Fibroblast of lung (primary cell): ENCODE data around the gene IL17REL.

Experiments used
- CTCF ChIP-seq, 2 donors: IDR thresholded peaks in 1 of 2; conservative IDR thresholded peaks in 1 of 2; 1 replicate in 1 of 2; 2 replicates in 1 of 2; pipeline ENCODE4 v1.5.1; 2011 to 2012; ENCODE audit warnings: low read length in 2 of 2, control low read depth in 1 of 2, inconsistent platforms in 1 of 2, low read depth in 1 of 2, mild to moderate bottlenecking in 1 of 2
- EZH2 ChIP-seq: IDR thresholded peaks from 2 replicates; pipeline ENCODE4 v1.5.1; 2012; ENCODE audit warnings: low read length, control low read depth, mild to moderate bottlenecking; ENCODE audit errors: missing control alignments

DNA sequence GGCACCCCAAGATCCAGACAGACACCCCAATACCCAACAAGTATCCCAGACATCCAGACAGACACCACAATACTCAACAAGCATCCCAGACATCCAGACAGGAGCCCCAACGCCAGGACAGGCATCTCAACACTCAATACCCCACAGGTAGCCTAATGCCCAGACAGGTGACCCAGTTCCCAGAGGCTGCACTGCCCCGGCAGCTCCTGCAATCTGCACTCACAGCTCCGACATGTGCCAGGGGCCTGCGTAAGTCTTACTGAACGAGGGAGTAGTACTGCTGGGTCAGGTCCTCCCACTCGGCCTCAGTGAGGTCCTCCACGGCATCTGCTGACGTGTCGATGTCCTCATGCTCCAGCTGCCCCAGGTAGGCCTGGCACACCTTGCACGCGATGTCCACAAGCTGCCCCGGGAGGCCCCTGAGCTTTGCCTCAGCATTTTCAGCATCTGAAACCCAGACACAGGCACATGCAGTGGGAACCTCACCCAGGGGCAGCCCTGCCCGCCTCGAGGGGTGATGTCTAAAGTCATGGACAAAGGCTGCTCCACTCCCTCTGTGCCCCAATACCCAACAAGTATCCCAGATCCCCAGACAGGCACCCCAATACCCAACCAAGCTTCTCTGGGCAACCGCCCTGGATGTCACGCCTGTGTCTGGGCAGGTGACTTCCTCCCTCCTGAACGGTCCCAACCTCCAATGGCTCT, 28.9 kb upstream of the IL17REL start:
- TF ChIP-seq CTCF (conservative IDR thresholded peaks at IDR 0.05 in 1 of 2, IDR thresholded peaks at IDR 0.05 in 1 of 2; ENCODE audit: low read depth in 1 of 2, low read length in 2 of 2), result no peak
- TF ChIP-seq EZH2, result no peak
